ENCODE data around the gene CCDC172.

DNA sequence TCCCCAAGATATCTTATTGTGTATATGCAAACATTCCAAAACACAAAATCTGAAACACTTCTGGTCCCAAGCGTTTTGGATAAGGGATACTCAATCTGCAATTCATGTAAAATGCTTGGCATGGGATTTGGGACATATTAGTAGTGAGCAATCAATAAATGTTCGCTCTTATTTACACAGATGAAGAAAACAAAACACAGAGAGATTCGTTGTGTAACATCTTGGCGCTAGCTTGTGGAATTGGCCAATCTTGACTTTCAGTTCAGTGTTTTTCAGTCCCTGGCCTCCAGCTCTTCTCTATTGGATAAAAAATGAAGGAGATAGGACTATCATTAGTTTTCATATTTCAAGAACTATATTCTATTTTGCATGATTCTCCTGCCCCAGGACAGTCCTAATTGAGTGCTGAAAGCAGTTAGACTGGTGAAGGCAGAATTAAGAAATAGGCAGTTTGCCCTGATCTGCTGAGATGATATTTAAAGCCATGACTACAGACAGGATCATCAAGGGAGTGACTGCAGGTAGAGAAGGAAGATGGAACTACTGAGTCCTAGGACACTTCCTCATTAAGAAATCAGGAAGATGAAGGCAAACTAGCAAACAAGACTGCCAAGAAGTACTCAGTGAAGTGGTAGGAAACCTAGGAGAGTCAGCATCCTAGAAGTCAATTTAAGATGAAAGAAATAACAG lies 105.2 kb downstream of the CCDC172 start:
- TF ChIP-seq CTCF (IDR thresholded peaks at IDR 0.05) (no peak), POLR2A (IDR thresholded peaks at IDR 0.05) (no peak), EP300 (IDR thresholded peaks at IDR 0.05) (no peak)

All from tibial nerve (tissue), 4 donors.